HepG2 (cell line): ENCODE measurements around the gene GNG10. TPM values are rescaled to one million over a fixed set of nuclear protein-coding genes. Genes with fewer than 3 reads are reported as not detected.

Experiments used
- FIP1L1 ChIP-seq: fragments of 200-400 bp; formaldehyde crosslinking; IDR thresholded peaks from 2 replicates; pipeline ENCODE4 v1.6.1; 2018; ENCODE audit warnings: low read depth, mild to moderate bottlenecking, low read length, moderate library complexity, borderline replicate concordance; ENCODE audit not compliant: insufficient read depth
- IKZF1 ChIP-seq: fragments of 450-650 bp; IDR thresholded peaks from 2 replicates; pipeline ENCODE4 v1.7.1; 2016
- IRF2 ChIP-seq: IDR thresholded peaks from 2 replicates; pipeline ENCODE4 v1.6.1; 2018; ENCODE audit warnings: missing genetic modification reagents, missing compliant biosample characterization
- JUNB ChIP-seq: sonication (generic); formaldehyde crosslinking; IDR thresholded peaks from 2 replicates; pipeline ENCODE4 v1.8.0; 2022; ENCODE audit warnings: missing genetic modification reagents, mild to moderate bottlenecking, borderline replicate concordance
- NCOA2 ChIP-seq: sonication (generic); formaldehyde crosslinking; IDR thresholded peaks from 2 replicates; pipeline ENCODE4 v1.8.0; 2022; ENCODE audit warnings: inconsistent platforms
- NFYC ChIP-seq: IDR thresholded peaks from 2 replicates; pipeline ENCODE4 v1.6.1; 2016; ENCODE audit warnings: missing genetic modification reagents, missing compliant biosample characterization
- PHB2 ChIP-seq: fragments of 450-650 bp; IDR thresholded peaks from 2 replicates; pipeline ENCODE4 v1.6.1; 2018; ENCODE audit not compliant: partially characterized antibody
- ZFP36L2 ChIP-seq: sonication (generic); formaldehyde crosslinking; IDR thresholded peaks from 2 replicates; pipeline ENCODE4 v1.4.0; 2020; ENCODE audit warnings: missing genetic modification reagents
- ZFP82 ChIP-seq: sonication (generic); formaldehyde crosslinking; IDR thresholded peaks from 2 replicates; pipeline ENCODE4 v1.5.1; 2020; ENCODE audit warnings: mild to moderate bottlenecking, missing genetic modification reagents, borderline replicate concordance
- ZNF468 ChIP-seq: sonication (generic); formaldehyde crosslinking; IDR thresholded peaks from 2 replicates; pipeline ENCODE4 v1.8.0; 2022; ENCODE audit warnings: mild to moderate bottlenecking, moderate library complexity, missing genetic modification reagents
- ZNF563 ChIP-seq: sonication (generic); formaldehyde crosslinking; IDR thresholded peaks from 2 replicates; pipeline ENCODE4 v1.8.0; 2022; ENCODE audit warnings: mild to moderate bottlenecking, moderate library complexity, missing genetic modification reagents
- ZNF564 ChIP-seq: sonication (generic); formaldehyde crosslinking; IDR thresholded peaks from 2 replicates; pipeline ENCODE4 v1.8.1; 2023; ENCODE audit warnings: mild to moderate bottlenecking, missing genetic modification reagents
- ZNF614 ChIP-seq: IDR thresholded peaks from 2 replicates; pipeline ENCODE4 v1.6.1; 2018; ENCODE audit warnings: missing biosample characterization, missing genetic modification reagents, inconsistent platforms, borderline replicate concordance
- ZZZ3 ChIP-seq: sonication (generic); formaldehyde crosslinking; IDR thresholded peaks from 2 replicates; pipeline ENCODE4 v1.4.0; 2020; ENCODE audit warnings: missing genetic modification reagents, mild to moderate bottlenecking, borderline replicate concordance
- polyA plus RNA-seq, 8 experiments: library from polyadenylated mRNA; depleted of rRNA in 3 of 8; stranded (reverse) in 7 of 8; unstranded in 1 of 8; fragments of >200 nt; fragmentation: Illumina TruSeq in 4 of 8; extraction: Trizol in 4 of 8; gene quantifications; 2 replicates each; pipeline versions ENCODE4 v1.2.1 to v1.2.3, GENCODE V29; 2011 to 2016; ENCODE audit warnings: low read depth in 4 of 8, missing spikeins in 1 of 8, mixed read lengths in 1 of 8; ENCODE audit not compliant: insufficient read depth in 1 of 8
- total RNA-seq, 5 experiments: library from RNA; depleted of rRNA; stranded (reverse); fragments of >200 nt; fragmentation: Illumina TruSeq; extraction: Trizol; gene quantifications; 2 replicates each; pipeline ENCODE4 v1.2.3, GENCODE V29; 2016; ENCODE audit warnings: low read depth in 1 of 5
- TF ChIP-seq, protein P1 (sequence below), 2 experiments: sonication (generic) in 1 of 2; formaldehyde crosslinking in 1 of 2; IDR thresholded peaks; 2 replicates each; pipeline versions ENCODE4 v1.5.1 to v1.6.1; 2011 to 2020; ENCODE audit warnings: borderline replicate concordance in 1 of 2, low read depth in 1 of 2, low read length in 1 of 2, mild to moderate bottlenecking in 1 of 2, missing genetic modification reagents in 1 of 2, moderate library complexity in 1 of 2
- TF ChIP-seq, protein P2 (sequence below): sonication (generic); formaldehyde crosslinking; IDR thresholded peaks from 2 replicates; pipeline ENCODE4 v1.4.0; 2020; ENCODE audit warnings: missing genetic modification reagents; ENCODE audit errors: not compliant biosample characterization
- TF ChIP-seq, protein P3 (sequence below): sonication (generic); formaldehyde crosslinking; IDR thresholded peaks from 2 replicates; pipeline ENCODE4 v1.4.0; 2020; ENCODE audit warnings: missing genetic modification reagents, low read depth, mild to moderate bottlenecking, borderline replicate concordance
- TF ChIP-seq, protein P4 (sequence below): sonication (generic); formaldehyde crosslinking; IDR thresholded peaks from 2 replicates; pipeline ENCODE4 v1.5.1; 2020; ENCODE audit warnings: mild to moderate bottlenecking, missing genetic modification reagents

Gene GNG10
- total and polyA plus RNA-seq, 2 of the 13 experiments (the other 11 are each of a cell fraction or from before 2014, with no cell fraction given), result 29.8 to 32.4 TPM

DNA sequence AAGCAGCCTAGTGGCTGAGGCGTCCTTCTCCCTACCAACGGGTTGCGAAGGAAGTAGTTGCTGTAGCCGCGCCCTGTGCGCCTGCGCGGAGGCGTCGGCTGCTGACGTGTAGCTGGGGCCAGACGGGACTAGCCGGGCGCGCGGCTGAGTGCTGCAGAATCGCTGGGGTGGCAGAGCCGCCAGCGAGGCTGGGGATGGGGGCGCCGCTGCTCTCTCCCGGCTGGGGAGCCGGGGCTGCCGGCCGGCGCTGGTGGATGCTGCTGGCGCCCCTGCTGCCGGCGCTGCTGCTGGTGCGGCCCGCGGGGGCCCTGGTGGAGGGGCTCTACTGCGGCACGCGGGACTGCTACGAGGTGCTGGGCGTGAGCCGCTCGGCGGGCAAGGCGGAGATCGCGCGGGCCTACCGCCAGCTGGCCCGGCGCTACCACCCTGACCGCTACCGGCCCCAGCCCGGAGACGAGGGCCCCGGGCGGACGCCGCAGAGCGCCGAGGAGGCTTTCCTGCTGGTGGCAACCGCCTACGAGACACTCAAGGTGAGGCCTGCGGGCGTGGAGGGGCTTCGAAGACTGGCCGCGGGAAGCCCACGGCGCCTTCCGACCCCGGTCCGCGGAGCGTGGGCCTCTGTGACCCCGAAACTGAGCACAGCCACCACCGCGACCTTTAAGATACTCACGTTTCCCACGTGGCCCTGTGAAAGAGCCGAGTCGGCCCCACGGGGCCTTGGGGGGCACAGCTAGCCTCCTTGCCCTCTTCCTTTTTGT is 30.0 kb upstream of the GNG10 start, which contains the start of gene DNAJC25 (continued):
- TF ChIP-seq, protein P1, sequence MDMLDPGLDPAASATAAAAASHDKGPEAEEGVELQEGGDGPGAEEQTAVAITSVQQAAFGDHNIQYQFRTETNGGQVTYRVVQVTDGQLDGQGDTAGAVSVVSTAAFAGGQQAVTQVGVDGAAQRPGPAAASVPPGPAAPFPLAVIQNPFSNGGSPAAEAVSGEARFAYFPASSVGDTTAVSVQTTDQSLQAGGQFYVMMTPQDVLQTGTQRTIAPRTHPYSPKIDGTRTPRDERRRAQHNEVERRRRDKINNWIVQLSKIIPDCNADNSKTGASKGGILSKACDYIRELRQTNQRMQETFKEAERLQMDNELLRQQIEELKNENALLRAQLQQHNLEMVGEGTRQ (IDR thresholded peaks at IDR 0.05; ENCODE audit: low read depth, low read length), result no peak
- TF ChIP-seq, protein P1 (CRISPR knock-in tag; IDR thresholded peaks at IDR 0.05; ENCODE audit: borderline replicate concordance), result no peak; the same call in 1 of the 2 replicates
- TF ChIP-seq, protein P2, sequence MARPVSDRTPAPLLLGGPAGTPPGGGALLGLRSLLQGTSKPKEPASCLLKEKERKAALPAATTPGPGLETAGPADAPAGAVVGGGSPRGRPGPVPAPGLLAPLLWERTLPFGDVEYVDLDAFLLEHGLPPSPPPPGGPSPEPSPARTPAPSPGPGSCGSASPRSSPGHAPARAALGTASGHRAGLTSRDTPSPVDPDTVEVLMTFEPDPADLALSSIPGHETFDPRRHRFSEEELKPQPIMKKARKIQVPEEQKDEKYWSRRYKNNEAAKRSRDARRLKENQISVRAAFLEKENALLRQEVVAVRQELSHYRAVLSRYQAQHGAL (CRISPR knock-in tag), result peak; percentile 68
- TF ChIP-seq PHB2 (no peak), ZFP82 (CRISPR knock-in tag) (peak; percentile 89), ZNF564 (CRISPR knock-in tag) (0 out of 2 replicates have a peak, but pooled peaks have one; percentile 39), ZNF563 (CRISPR knock-in tag) (peak; percentile 74), ZZZ3 (0 out of 2 replicates have a peak, but pooled peaks have one; percentile 2), NCOA2 (CRISPR knock-in tag) (no peak; the same call in 1 of the 2 replicates), ZNF468 (no peak), FIP1L1 (no peak), IKZF1 (no peak), ZNF614 (CRISPR knock-in tag) (0 out of 2 replicates have a peak, but pooled peaks have one; percentile 6), JUNB (CRISPR knock-in tag) (no peak), NFYC (CRISPR knock-in tag) (no peak; the same call in 1 of the 2 replicates), ZFP36L2 (CRISPR knock-in tag) (no peak), IRF2 (CRISPR knock-in tag) (no peak)
- TF ChIP-seq, protein P3, sequence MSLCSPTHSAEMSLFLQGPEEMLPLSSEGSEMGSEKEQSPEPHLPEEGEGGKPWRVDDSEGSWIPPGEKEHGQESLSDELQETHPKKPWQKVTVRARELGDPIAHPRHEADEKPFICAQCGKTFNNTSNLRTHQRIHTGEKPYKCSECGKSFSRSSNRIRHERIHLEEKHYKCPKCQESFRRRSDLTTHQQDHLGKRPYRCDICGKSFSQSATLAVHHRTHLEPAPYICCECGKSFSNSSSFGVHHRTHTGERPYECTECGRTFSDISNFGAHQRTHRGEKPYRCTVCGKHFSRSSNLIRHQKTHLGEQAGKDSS (CRISPR knock-in tag), result no peak; the same call in 1 of the 2 replicates
- TF ChIP-seq, protein P4, sequence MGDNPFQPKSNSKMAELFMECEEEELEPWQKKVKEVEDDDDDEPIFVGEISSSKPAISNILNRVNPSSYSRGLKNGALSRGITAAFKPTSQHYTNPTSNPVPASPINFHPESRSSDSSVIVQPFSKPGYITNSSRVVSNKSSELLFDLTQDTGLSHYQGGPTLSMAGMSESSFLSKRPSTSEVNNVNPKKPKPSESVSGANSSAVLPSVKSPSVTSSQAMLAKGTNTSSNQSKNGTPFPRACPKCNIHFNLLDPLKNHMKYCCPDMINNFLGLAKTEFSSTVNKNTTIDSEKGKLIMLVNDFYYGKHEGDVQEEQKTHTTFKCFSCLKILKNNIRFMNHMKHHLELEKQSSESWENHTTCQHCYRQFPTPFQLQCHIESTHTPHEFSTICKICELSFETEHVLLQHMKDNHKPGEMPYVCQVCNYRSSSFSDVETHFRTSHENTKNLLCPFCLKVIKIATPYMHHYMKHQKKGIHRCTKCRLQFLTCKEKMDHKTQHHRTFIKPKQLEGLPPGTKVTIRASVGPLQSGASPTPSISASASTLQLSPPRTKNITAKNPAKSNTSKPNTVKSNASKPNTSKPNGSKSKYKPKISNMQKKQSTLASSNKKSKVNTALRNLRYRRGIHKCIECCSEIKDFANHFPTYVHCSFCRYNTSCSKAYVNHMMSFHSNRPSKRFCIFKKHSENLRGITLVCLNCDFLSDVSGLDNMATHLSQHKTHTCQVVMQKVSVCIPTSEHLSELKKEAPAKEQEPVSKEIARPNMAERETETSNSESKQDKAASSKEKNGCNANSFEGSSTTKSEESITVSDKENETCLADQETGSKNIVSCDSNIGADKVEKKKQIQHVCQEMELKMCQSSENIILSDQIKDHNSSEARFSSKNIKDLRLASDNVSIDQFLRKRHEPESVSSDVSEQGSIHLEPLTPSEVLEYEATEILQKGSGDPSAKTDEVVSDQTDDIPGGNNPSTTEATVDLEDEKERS (CRISPR knock-in tag), result no peak
